GM19395 (cell line): ENCODE results near the gene PTMS.

Experiments
- ATAC-seq: cut with Tn5 transposase; IDR thresholded peaks from one replicate; pipeline ENCODE4 v1.9.1; 2021; ENCODE audit warnings: mild to moderate bottlenecking, moderate library complexity; ENCODE audit not compliant: unreplicated experiment

PTMS gene

DNA sequence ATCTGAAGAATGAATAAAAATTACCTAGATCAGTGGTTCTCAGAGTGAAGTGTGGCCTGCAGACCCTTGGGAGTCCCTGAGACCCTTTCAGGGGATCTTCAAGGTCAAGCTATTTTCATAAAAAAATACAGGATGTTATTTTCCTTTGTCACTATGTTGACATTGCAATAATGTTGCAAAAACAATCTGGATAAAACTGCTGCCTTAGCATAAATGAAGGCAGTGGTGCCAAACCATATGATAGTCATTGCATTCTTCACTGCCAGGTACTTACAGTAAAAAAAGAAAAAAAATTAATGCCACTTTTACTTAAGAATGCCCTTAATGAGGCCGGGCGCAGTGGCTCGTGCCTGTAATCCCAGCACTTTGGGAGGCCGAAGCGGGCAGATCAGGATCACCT, 21.1 kb downstream of the PTMS start:
- ATAC-seq, result no peak

DNA sequence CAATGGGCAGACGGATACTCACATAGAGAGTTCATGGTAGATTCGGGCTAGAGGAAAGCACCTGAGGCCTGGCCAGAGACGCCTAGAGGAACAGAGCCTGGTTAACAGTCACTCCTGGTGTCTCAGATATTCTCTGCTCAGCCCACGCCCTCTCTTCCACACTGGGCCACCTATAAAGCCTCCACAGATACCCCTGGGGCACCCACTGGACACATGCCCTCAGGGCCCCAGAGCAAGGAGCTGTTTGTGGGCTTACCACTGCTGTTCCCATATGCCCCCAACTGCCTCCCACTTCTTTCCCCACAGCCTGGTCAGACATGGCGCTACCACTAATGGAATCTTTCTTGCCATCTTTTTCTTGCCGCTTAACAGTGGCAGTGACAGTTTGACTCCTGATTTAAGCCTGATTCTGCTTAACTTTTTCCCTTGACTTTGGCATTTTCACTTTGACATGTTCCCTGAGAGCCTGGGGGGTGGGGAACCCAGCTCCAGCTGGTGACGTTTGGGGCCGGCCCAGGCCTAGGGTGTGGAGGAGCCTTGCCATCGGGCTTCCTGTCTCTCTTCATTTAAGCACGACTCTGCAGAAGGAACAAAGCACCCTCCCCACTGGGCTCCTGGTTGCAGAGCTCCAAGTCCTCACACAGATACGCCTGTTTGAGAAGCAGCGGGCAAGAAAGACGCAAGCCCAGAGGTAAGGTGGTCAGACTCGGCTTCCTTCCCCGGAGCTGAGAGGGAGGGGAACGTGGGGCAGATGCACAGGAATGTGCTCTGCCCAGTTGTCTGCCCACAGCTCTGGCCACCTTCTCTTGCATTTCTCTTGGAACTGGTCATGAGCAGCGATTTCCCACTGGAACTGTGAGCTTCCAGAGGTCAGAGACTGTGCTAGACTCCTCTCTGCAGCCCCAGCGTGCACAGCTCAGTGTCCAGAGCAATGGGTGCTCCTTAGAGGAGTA, 23.1 kb downstream of the PTMS start, which contains the start of gene CD4:
Gene CD4 (plus strand): TSS at position 557 of the 953 bp plus-strand sequence. CDS start 10,611 bp downstream, outside the sequence.
- no peak for ATAC-seq

DNA sequence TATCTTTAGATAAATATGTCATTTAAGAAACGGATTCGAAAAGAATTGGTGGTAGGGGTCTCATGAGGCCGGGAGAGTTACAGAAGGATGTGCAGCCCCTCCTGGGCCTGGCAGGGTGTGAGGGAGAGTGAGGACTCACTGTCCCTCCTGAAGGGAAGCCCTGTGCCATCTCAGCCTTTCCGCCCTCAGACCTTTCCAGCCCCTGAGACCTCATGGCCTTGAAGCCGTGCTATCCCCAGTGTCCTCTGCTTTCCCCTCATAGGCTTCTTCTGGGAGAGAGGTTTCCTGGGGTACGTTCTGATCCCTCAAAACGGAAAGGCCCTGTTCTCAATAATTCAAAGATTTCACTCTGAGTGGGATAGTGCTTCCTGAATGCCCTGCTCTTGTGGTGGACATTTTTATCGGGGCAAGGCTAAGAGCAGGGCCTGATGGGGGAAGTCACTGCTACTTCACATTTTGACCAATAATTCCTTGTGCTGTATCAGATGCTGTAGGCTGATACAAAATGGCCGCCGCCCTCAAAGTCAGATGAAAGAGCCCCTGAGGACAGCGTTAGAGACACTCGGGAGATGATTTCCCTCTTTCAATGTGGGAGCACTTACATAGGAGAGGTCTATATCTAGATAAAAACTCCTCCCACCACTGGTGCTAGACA, 24.5 kb downstream of the PTMS start:
- no peak for ATAC-seq

DNA sequence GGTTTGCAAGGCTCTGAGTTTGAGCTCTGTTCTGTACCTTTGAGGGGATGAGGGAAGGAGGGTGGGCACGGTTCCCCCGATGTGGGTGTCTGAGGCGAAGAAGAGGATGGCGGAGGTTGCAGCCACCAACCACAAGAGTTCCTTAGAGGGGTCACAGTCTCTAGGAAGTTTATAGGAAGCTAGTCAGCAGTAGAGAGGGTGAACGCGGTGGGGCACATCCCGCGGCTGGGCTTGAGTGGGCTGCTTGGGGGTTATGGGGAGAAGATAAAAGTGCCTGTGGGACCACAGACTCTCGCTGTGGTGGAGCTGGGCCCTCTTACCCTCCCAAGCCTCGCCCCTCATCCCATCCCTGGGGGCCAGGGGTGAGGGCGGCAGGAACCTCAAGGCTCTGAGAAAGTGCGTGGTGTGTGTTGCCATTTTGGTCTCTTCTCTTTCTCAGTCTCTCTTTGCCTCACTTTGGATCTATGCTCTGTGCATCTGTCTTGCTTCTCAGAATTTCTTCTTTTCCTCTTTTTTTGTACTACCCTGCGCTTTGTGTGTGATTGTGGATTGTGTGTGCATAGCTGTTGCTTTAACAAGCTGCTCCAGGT, 25.9 kb downstream of the PTMS start:
- ATAC-seq, result no peak

DNA sequence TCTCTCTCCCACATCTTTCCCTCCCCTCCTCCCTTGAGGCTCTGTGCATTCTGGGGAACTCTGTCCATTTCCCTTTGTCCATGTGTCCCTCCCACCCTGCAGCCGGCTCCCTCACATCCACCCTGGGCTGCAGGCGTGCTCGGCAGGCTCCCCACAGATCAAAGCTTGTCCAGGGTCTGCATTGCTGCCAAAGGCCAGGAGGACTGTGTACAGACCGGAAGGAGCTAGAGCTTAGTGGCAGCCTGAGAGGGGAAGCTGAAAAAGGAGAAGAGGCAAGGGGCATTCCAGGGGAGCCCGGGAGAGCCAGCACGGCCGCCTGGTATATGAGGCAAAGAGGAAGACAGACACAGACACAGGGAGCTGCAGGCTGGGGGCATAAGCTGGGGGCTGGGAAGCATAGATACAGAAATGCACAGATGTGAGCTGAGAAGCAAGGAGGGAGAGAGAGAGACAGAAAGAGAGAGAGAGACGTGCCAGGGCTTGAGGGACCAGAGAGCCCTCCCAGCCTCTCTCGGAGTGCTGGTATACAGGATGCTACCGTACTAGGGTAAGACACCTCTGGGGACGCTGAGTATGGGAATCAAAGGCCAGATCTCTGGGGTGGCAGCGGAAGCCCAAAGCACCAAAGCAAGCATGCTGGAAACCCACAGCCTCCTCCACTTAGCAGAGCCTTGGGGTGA, 26.5 kb downstream of the PTMS start:
- no peak for ATAC-seq

DNA sequence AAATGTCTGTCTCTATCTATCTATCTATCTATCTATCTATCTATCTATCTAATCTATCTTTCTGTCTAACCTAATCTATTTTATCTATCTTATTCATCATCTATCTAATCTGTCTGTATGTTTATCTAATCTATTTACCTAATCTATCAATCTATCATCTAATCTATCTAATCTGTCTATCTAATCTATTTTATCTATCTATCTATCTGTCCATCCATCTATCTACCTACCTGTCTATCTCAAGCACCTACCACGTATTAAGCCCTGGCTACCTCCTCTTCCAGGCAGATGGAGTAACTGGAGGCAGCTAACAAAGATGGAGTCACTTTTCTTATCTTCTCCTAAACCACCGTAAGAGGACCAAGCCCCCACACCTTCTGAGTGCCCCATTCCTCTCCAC, 28.9 kb downstream of the PTMS start:
- ATAC-seq, result no peak

DNA sequence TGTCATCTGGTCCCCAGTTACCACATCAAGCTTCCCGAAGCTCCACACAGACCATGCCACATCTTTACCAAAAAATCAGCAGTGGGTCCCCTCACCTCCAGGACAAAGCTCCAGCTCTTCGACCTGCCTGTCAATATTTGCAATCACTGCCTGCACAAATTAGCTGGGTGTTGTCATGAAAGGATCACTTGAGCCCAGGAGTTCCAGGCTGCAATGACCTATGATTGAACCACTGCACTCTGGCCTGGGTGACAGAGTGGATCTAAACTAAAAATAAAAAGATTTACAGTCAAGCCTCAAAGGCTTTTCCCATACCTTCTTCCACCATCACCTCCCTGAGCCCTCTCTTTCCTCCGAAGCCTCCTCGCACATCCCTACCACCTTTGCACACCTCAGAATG, 30.4 kb downstream of the PTMS start:
- ATAC-seq, result no peak

DNA sequence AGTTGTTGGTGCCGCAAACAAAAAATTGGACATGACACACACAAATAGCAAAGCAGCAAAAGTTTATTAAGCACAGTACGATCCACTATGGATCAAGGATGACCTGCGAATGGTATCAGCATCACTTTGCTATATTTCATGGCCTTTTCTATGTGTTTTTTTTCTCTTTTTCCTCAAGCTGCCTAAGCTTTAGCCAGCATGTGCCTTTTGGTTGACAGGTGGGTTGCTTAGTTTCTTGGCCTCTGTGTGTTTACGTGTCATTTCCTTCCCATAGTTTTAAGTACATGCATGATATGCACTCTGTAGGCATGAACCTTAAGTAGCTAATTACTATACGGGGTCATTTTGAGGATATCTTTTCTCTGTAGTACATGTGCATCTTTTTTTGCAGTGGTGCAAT, 33.0 kb downstream of the PTMS start:
- no peak for ATAC-seq

DNA sequence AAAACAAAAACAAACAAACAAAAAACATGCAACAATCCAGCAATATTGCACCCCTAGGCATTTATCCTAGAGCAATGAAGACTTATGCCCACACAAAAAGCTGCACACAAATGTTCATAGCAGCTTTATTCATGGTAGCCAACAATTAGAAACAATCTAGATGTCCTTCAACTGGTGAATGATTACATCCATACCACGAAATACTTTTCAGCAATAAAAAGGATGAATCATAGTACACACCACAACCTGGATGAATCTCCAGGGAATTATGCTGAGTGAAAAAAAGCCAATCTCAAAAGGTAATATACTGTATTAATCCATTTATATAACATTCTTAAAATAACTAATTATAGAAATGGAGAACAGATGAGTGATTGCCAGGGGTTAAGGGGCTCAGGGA, 41.0 kb downstream of the PTMS start:
- ATAC-seq, result no peak

DNA sequence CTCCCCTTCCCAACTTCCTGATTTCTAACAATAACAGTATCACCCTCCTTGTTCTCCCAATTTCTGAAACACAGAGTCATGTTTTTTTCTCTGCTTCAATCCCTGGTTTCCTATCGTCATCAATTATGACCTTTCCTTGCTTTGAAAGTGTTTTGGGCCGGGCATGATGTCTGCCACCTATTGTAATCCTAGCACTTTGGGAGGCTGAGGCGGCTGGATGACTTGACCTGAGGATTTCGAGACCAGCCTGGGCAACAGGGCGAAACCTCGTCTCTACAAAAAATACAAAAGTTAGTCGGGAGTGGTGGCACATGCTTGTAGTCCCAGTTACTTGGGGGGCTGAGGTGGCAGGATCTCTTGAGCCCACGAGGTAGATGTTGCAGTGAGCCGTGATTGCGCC, 42.9 kb downstream of the PTMS start:
- ATAC-seq, result no peak

DNA sequence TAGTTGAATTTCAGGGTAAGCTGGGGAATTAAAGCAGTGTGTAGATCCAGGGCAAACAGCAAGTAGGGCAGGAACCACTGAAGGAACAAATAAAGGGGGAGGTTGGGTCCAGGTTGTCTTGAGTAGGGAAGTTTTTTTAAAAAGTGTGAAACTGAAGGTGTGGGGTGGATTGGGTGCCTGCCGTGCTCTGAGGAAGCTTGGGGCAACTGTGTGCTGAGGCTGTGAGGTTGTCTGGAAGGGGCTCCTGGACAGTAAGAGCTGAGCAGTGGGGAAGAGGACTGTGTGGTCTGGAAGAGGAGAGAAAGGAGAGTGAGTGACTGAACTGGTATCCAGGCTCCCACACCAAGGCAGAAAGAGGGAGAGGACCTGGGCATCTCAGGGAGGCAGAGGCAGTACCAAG, 44.6 kb downstream of the PTMS start:
- ATAC-seq, result no peak

DNA sequence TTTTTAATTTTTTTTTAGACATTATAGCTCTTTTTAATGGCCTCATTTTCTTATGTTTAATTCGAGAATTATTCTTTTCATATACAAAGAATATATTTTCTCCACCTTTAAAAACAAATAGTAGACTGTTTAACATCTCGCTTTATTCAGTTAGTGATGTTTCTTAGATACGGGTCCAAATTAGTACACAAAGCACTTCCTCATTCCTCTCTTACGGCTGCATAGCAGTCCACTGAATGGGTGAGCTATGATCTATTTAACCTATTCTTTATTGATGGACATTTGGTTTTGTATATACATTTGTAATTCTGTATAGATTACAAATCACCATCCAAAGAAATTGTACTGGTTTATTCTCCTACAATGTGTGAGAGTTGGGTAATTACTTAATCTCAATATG, 47.2 kb downstream of the PTMS start:
- ATAC-seq, result no peak

DNA sequence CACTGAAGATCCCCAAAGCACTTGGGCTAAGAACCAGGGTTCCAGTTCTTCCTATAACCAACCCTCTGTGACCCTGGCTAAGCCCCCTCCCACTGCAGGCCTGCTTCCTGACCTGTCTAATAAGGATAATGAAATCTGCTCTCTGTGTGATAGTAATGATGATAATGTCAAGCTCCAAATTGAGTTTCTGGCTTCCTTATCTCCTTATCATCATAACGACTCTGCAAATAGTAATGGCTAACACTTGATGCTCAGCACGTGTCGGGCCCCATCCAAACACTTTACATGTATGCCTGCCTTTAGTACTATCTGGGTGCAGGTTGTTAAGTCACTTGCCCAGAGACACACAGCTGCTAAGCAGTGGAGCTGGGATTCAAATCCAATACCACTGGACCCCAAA, 50.4 kb downstream of the PTMS start:
- no peak for ATAC-seq

DNA sequence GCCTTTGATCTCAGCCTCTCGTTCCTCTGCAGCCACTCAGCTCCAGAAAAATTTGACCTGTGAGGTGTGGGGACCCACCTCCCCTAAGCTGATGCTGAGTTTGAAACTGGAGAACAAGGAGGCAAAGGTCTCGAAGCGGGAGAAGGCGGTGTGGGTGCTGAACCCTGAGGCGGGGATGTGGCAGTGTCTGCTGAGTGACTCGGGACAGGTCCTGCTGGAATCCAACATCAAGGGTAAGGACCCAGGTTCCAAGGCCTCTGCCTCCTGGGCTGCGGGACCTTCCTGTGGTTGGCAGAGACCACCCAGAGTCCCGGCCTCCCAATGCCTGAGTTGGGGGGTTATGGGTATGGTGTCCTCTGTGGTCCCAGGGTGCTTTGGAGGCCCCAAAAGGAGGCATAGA, 50.9 kb downstream of the PTMS start:
- no peak for ATAC-seq

DNA sequence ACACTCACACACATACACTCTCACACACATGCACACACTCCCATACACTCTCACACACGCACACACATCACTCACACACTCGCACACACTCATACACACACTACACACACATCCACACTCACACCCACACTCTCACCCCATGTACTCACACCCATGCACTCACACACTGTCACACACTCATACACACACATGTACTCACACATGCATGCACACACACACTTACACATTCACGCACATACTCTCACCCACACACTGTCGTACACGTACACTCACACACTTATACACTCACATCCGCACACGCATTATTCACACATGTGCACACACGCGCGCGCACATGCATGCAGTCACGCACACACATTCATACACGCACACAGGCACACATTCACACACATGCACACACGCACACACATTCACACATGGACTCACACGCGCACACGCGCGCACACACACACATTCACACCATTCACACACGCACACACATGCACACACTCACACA, 51.5 kb downstream of the PTMS start:
- no peak for ATAC-seq

DNA sequence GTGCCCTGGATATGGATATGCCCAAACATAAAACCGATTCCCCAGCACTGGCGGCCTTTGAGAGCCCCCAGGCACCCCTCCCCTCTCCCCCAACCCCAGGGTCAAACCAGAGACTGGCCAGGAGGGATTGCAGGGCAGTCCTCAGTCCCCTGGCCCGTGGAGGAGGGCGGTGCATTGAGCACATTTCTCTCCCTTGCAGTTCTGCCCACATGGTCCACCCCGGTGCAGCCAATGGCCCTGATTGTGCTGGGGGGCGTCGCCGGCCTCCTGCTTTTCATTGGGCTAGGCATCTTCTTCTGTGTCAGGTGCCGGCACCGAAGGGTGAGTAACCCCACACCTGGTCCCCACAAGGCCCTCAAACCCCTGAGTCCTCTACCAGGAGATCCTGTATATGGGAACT, 52.1 kb downstream of the PTMS start:
- ATAC-seq, result no peak

DNA sequence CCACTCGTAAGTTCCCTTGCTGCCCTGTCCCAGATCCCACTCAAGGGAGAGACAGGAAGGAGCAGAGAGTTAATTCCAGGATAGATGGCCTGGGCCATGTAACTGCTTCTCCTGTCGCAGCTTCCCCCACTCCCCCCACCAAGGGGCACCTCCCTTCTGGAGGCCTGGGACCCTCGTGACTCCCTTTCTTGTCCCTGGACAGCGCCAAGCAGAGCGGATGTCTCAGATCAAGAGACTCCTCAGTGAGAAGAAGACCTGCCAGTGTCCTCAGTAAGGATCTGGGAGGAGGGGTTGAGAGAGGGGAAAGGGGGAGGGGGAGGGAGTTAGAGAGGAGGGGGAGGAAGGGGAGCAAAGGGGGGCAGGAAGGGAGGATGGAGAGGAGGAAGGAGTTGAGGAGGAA, 52.5 kb downstream of the PTMS start:
- no peak for ATAC-seq

DNA sequence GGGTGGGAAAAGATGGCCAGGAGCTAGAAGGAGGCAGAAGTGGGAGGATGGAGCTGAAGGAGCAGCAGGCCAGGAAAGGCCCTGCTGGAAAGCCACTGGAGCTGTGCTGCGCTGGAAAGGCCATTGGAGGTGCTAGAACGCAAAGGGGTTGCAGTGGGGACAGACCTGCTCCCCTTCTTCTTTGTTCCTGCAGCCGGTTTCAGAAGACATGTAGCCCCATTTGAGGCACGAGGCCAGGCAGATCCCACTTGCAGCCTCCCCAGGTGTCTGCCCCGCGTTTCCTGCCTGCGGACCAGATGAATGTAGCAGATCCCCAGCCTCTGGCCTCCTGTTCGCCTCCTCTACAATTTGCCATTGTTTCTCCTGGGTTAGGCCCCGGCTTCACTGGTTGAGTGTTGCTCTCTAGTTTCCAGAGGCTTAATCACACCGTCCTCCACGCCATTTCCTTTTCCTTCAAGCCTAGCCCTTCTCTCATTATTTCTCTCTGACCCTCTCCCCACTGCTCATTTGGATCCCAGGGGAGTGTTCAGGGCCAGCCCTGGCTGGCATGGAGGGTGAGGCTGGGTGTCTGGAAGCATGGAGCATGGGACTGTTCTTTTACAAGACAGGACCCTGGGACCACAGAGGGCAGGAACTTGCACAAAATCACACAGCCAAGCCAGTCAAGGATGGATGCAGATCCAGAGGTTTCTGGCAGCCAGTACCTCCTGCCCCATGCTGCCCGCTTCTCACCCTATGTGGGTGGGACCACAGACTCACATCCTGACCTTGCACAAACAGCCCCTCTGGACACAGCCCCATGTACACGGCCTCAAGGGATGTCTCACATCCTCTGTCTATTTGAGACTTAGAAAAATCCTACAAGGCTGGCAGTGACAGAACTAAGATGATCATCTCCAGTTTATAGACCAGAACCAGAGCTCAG, 53.2 kb downstream of the PTMS start:
- ATAC-seq, result no peak

DNA sequence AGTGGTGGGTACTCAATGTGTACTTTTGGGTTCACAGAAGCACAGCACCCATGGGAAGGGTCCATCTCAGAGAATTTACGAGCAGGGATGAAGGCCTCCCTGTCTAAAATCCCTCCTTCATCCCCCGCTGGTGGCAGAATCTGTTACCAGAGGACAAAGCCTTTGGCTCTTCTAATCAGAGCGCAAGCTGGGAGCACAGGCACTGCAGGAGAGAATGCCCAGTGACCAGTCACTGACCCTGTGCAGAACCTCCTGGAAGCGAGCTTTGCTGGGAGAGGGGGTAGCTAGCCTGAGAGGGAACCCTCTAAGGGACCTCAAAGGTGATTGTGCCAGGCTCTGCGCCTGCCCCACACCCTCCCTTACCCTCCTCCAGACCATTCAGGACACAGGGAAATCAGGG, 54.0 kb downstream of the PTMS start:
- ATAC-seq, result no peak
